Prostate gland (tissue), 2 donors: ENCODE results near the gene VAPA. TPM values are rescaled to one million over a fixed set of nuclear protein-coding genes. Genes with fewer than 3 reads are reported as not detected.
A peak's percentile ranks its signal among the peaks of the same experiment; 100 is the strongest.

Source experiments
- DNase-seq: peaks from one replicate; pipeline ENCODE4 v3.0.0-alpha.2; 2019; ENCODE audit warnings: low spot score
- H3K27ac ChIP-seq, 2 donors: fragments of 200-600 bp; sonication (generic); 2 replicates each; pipeline ENCODE4 v1.5.1; 2017 to 2019
- H3K27me3 ChIP-seq: fragments of 200-600 bp; sonication (generic); replicated peaks from 2 replicates; pipeline ENCODE4 v1.5.1; 2019; ENCODE audit not compliant: insufficient read depth
- H3K36me3 ChIP-seq, 2 donors: fragments of 200-600 bp; sonication (generic); 1 replicate in 1 of 2; 2 replicates in 1 of 2; pipeline versions ENCODE4 v1.5.1 to v1.8.1; 2017 to 2019
- H3K4me1 ChIP-seq: fragments of 200-600 bp; sonication (generic); replicated peaks from 2 replicates; pipeline ENCODE4 v1.5.1; 2019
- H3K4me3 ChIP-seq, 2 donors: fragments of 200-600 bp; sonication (generic); 2 replicates each; pipeline ENCODE4 v1.5.1; 2017 to 2019
- H3K9me3 ChIP-seq: fragments of 200-600 bp; sonication (generic); 2 replicates; pipeline ENCODE4 v1.5.1; 2017
- POLR2A ChIP-seq: fragments of 450-650 bp; IDR thresholded peaks from one replicate; pipeline ENCODE4 v1.6.1; 2016; ENCODE audit warnings: antibody characterized with exemption, mild to moderate bottlenecking
- POLR2AphosphoS5 ChIP-seq: sonication (generic); formaldehyde crosslinking; IDR thresholded peaks from one replicate; pipeline ENCODE4 v1.6.1; 2017; ENCODE audit warnings: antibody characterized with exemption
- WGBS: methylation state at CpG from one replicate; pipeline ENCODE4 v1.1.5; 2018; 5-methylcytosine and 5-hydroxymethylcytosine counted together
- intact Hi-C: fragments of 100-400 bp; cut with DNase I; formaldehyde crosslinking; loops from one replicate; pipeline ENCODE4 v1.14.2; 2022
- total RNA-seq, 2 donors: library from RNA; depleted of rRNA; stranded (reverse); fragments of >200 nt; gene quantifications; one replicate each; pipeline ENCODE4 v1.1.0, GENCODE V29; 2016
- TF ChIP-seq, protein P1 (sequence below), 4 experiments: fragments of 200-600 bp in 2 of 4; fragments of 450-650 bp in 2 of 4; sonication (generic) in 2 of 4; IDR thresholded peaks; 1 replicate in 3 of 4; 2 replicates in 1 of 4; pipeline ENCODE4 v1.5.1; 2016 to 2019; ENCODE audit warnings: antibody characterized with exemption in 4 of 4, mild to moderate bottlenecking in 2 of 4, moderate library complexity in 2 of 4

VAPA gene
- total RNA-seq, 2 donors from 2014 or later: 140 to 183 TPM

DNA sequence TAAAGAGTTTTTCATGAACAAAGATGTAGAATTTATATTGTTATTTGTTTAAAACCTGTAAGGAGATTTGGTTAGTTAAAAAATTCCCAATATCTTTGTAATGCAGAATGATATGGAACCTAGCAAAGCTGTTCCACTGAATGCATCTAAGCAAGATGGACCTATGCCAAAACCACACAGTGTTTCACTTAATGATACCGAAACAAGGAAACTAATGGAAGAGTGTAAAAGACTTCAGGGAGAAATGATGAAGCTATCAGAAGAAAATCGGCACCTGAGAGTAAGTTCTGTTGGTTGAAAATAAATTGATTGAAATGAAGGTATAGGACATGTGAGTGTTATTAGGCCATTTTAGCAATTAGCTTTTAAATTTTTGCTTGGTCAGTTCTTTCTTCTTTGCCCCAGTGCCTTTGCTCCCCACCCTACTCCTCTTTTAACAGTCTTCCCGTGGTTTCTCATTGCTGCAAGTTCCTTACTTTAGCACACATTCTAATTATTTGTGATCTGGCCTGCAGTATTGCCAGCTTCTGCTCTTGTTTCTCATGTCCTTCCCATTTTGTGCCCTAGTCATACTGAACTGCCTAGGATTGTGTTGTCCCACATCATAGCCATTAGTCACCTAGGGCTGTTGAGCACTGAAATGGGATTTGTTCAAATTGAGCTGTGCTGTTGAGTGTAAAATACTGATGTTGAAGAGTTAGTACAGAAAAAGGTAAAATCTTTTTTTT lies 36.6 kb downstream of the VAPA start:
- H3K27ac ChIP-seq: no peak overlapping the region
- intact Hi-C loops: no loop called here
- H3K36me3 ChIP-seq: no peaks in the 10 kb centered on the region

DNA sequence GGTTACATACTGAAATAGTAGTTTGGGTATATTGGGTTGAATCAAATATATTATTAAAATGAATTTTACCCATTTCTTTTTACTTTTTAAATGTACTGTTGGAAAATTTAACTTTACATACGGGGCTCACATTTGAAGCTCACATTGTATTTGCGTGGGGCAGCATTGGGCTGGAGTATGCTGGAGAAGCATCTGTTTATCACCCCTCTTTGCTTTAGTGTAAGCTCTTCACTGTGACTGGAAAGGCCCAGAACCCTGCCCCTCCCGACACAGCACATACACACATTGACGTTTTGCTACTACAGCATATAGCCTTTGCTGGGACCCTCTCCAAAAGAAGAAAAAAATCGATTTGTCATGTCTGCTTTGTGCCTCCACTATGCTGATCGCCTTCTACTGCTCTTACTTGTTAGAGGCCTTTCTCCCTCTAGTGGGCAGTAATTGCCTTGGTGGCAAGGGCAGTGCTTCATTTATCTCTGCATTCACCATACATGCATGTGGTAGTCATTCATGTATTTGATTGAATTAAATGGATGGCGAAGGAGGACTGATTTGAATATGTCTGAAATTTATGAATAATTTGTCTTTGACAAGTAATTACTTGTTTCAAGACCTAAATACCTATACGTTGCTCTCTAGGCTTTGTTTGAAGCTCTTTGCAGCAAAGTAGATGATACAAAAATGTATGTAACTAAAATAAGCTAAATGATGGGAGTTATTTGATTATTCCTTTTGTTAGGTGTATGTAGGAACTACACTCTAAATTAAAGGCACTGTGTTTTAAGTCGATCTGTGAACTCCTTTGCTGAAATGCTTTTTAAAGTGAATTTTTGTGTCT lies 37.4 kb downstream of the VAPA start:
- Histone ChIP-seq H3K4me1 (no peaks in the 10 kb centered on the region), H3K9me3 (no peaks in the 10 kb centered on the region), H3K4me3 (no peak overlapping the region), H3K27me3 (no peaks in the 10 kb centered on the region), H3K36me3 (no peaks in the 10 kb centered on the region), H3K27ac (no peak overlapping the region)
- DNase-seq: no peak
- TF ChIP-seq POLR2AphosphoS5 (no peak), POLR2A (no peak)
- TF ChIP-seq, protein P1, sequence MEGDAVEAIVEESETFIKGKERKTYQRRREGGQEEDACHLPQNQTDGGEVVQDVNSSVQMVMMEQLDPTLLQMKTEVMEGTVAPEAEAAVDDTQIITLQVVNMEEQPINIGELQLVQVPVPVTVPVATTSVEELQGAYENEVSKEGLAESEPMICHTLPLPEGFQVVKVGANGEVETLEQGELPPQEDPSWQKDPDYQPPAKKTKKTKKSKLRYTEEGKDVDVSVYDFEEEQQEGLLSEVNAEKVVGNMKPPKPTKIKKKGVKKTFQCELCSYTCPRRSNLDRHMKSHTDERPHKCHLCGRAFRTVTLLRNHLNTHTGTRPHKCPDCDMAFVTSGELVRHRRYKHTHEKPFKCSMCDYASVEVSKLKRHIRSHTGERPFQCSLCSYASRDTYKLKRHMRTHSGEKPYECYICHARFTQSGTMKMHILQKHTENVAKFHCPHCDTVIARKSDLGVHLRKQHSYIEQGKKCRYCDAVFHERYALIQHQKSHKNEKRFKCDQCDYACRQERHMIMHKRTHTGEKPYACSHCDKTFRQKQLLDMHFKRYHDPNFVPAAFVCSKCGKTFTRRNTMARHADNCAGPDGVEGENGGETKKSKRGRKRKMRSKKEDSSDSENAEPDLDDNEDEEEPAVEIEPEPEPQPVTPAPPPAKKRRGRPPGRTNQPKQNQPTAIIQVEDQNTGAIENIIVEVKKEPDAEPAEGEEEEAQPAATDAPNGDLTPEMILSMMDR (IDR thresholded peaks at IDR 0.05): peak in 3 of 4 experiments; percentile 29 to 50 (median 45)
- 76% methylated on average over 9 of the region's 9 CpGs for WGBS
- intact Hi-C loops: no loop called here

More for the DNA sequence above, 36.6 kb downstream of the VAPA start:
- TF ChIP-seq, protein P1 (IDR thresholded peaks at IDR 0.05): no peak
- TF ChIP-seq POLR2A: no peak
- TF ChIP-seq POLR2AphosphoS5: no peak
- H3K27me3 ChIP-seq: no peaks in the 10 kb centered on the region
- WGBS: 75% methylated on average over 3 of the region's 3 CpGs
- no peaks in the 10 kb centered on the region for H3K4me1 ChIP-seq
- no peak for DNase-seq
- H3K9me3 ChIP-seq: no peaks in the 10 kb centered on the region
- H3K4me3 ChIP-seq: no peak overlapping the region

DNA sequence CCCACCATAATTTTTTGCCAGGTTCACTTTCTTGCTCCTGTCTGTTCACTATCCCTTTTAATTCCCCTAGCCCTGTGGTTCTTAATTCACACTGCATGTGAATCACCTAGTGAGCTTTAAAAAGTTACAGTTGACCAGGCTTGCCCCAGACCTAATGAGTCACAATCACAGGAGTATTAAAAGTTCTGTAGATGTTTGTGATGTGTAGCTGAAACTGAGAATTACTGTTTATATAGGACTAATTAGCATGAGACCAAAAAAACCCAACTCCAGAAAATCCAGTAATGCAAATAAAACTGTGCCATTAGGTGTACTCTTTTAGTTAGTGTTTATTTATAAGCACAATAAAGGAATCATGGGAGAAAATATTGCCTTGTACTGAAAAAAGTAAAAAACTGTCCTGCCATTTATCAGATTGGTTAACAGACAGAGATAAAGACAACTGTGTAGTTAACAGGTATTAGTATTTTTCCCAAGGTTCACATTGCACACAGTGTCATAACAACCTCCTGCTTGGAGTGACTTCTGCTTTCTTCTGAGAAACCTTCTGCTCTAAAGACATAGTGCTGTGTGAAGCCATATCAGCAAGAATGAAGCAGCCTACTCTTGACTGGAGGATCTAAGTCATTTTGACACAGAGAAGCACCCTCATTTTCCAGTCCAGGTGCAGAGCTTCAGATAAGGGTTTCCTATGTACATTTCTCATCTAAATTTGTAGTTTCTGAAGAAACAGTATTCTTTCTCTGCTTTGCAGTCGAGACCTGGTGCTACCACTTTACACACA lies 39.0 kb downstream of the VAPA start:
- 77% methylated on average over 1 of the region's 1 CpG for WGBS
- H3K27me3 ChIP-seq: no peaks in the 10 kb centered on the region
- no peak overlapping the region for H3K27ac ChIP-seq
- H3K4me3 ChIP-seq: no peak overlapping the region
- H3K9me3 ChIP-seq: no peaks in the 10 kb centered on the region
- H3K36me3 ChIP-seq: no peaks in the 10 kb centered on the region
- H3K4me1 ChIP-seq: no peaks in the 10 kb centered on the region
- TF ChIP-seq POLR2AphosphoS5 (no peak), POLR2A (no peak)
- TF ChIP-seq, protein P1 (IDR thresholded peaks at IDR 0.05): no peak
- DNase-seq: no peak
- intact Hi-C loops: no loop called here

DNA sequence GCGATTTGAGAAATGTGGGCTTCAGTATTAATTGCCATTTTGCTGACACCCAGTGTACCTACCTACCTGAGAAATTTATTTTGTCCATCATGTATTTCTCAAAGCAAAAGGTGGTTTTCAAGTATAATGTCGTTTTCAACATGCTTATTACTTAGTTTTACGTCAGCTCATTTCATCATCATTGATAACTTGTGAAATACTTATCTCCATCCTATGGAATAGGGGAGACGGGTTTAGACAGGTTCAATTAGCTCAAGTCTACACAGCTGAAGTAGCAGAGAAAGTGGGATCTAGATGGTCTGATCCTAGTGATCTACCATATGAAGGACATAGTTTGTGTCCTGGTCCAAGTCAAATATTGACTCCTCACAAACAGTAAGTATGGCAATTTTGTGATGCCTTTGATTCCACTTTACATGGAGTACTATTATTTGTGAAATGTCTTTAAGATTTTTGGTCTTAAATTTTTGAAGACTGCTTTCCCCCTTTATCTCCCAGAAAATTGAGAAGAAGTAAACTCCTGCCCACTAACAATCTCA lies 45.1 kb downstream of the VAPA start:
- no peak overlapping the region for H3K27ac ChIP-seq
- H3K4me1 ChIP-seq: no peaks in the 10 kb centered on the region
- no peaks in the 10 kb centered on the region for H3K36me3 ChIP-seq
- H3K4me3 ChIP-seq: no peak overlapping the region
- TF ChIP-seq, protein P1 (IDR thresholded peaks at IDR 0.05): no peak
- TF ChIP-seq POLR2A: no peak
- DNase-seq: no peak
- no peaks in the 10 kb centered on the region for H3K27me3 ChIP-seq
- intact Hi-C loops: no loop called here
- no peaks in the 10 kb centered on the region for H3K9me3 ChIP-seq
- 84% methylated on average over 4 of the region's 4 CpGs for WGBS
